ENCODE measurements around the gene LARP7. TPM values are rescaled to one million over a fixed set of nuclear protein-coding genes. Genes with fewer than 3 reads are reported as not detected.

Gene LARP7
- total RNA-seq, 1 experiment from 2014 or later: 39.5 TPM

- TF ChIP-seq SP1 (IDR thresholded peaks at IDR 0.05; ENCODE audit: low read depth) (no peak), EGR1 (IDR thresholded peaks at IDR 0.05; ENCODE audit: low read depth) (no peak), REST (IDR thresholded peaks at IDR 0.05; ENCODE audit: low read depth) (no peak), MAX (IDR thresholded peaks at IDR 0.05) (no peak), ZNF274 (IDR thresholded peaks at IDR 0.05; ENCODE audit: low read depth, low read length) (no peak)
Observed at GRCh38 chr4:112673076-112673475, 36.1 kb downstream of the LARP7 start (continued).

GRCh38 chr4:112673686-112674085, 36.7 kb downstream of the LARP7 start:
- no peak for ATAC-seq
- Histone ChIP-seq H3K79me2 (ENCODE audit: insufficient read depth, low read length) (no peaks in the 10 kb centered on the region), H3K27ac (ENCODE audit: low read depth, low read length) (no peak overlapping the region), H3K27me3 (ENCODE audit: insufficient read depth, low read length) (no peaks in the 10 kb centered on the region), H3K9me3 (ENCODE audit: control insufficient read depth in 1 of 2, insufficient read depth in 1 of 2, low read depth in 1 of 2, low read length in 2 of 2) (no peaks in the 10 kb centered on the region), H3K4me2 (ENCODE audit: low read length) (no peak overlapping the region), H3K9me2 (ENCODE audit: insufficient read depth) (no peaks in the 10 kb centered on the region), H2AFZ (ENCODE audit: low read depth, low read length, poor library complexity, severe bottlenecking) (no peak overlapping the region), H3K4me3 (replicated peaks in 1 of 2; ENCODE audit: low read depth in 1 of 2, low read length in 2 of 2) (no peak overlapping the region), H4K20me1 (ENCODE audit: insufficient read depth) (no peaks in the 10 kb centered on the region), H3K9ac (ENCODE audit: low read length) (no peak overlapping the region), H3K36me3 (ENCODE audit: control insufficient read depth in 1 of 2, insufficient read depth in 2 of 2, low read length in 2 of 2) (no peaks in the 10 kb centered on the region), H3K4me1 (ENCODE audit: control insufficient read depth in 1 of 2, insufficient read depth in 2 of 2, low read length in 2 of 2) (no peaks in the 10 kb centered on the region)
- TF ChIP-seq ZNF274 (IDR thresholded peaks at IDR 0.05; ENCODE audit: low read depth, low read length): no peak
- TF ChIP-seq POLR2AphosphoS5 (IDR thresholded peaks at IDR 0.05; ENCODE audit: low read depth, low read length): no peak
- TF ChIP-seq EZH2phosphoT487 (IDR thresholded peaks at IDR 0.05; ENCODE audit: borderline replicate concordance): no peak
- TF ChIP-seq RAD21 (IDR thresholded peaks at IDR 0.05; ENCODE audit: low read depth): no peak
- TF ChIP-seq TCF7L2 (IDR thresholded peaks at IDR 0.05; ENCODE audit: borderline replicate concordance, extremely low read depth, insufficient read depth, insufficient read length): no peak
- no peak for TF ChIP-seq ATF3 (IDR thresholded peaks at IDR 0.05)
- no peak for TF ChIP-seq SRF (IDR thresholded peaks at IDR 0.05; ENCODE audit: low read depth)
- TF ChIP-seq SP1 (IDR thresholded peaks at IDR 0.05; ENCODE audit: low read depth): no peak
- no peak for TF ChIP-seq ELF1 (IDR thresholded peaks at IDR 0.05; ENCODE audit: borderline replicate concordance, low read depth)
- TF ChIP-seq EZH2 (IDR thresholded peaks at IDR 0.05): no peak
- TF ChIP-seq FOSL1 (IDR thresholded peaks at IDR 0.05; ENCODE audit: low read depth): no peak
- no peak for TF ChIP-seq CEBPB (IDR thresholded peaks at IDR 0.05; ENCODE audit: low read depth)
- TF ChIP-seq JUND (IDR thresholded peaks at IDR 0.05): no peak
- no peak for TF ChIP-seq CTCF (IDR thresholded peaks at IDR 0.05 in 2 of 3, conservative IDR thresholded peaks at IDR 0.05 in 1 of 3; ENCODE audit: borderline replicate concordance in 1 of 3, insufficient read depth in 1 of 3, low read depth in 2 of 3, low read length in 2 of 3)
- no peak for TF ChIP-seq POLR2A (IDR thresholded peaks at IDR 0.05; ENCODE audit: borderline replicate concordance, extremely low read depth, insufficient read depth, insufficient read length)
- no peak for TF ChIP-seq ZFX (IDR thresholded peaks at IDR 0.05)
- no peak for TF ChIP-seq EGR1 (IDR thresholded peaks at IDR 0.05; ENCODE audit: low read depth)
- TF ChIP-seq YY1 (IDR thresholded peaks at IDR 0.05; ENCODE audit: extremely low read depth, insufficient replicate concordance, low read depth, low read length): no peak
- no peak for TF ChIP-seq SIN3A (IDR thresholded peaks at IDR 0.05; ENCODE audit: low read depth)
- TF ChIP-seq CBX3 (IDR thresholded peaks at IDR 0.05; ENCODE audit: low read depth): no peak
- POLR2A ChIA-PET: no interaction called here
- CTCF ChIA-PET: interaction anchor here (1.0 kb wide), 1 partner anchor 92 kb away, joined by 3 read pairs; no protein-coding TSS in a partner anchor
- intact Hi-C loops (cut with micrococcal nuclease): no loop called here
- no peak for DNase-seq (ENCODE audit: low read depth, low spot score)
- BruUV-seq (replicated peaks): no TSS peak
- RAD21 ChIA-PET (ENCODE audit: low non-redundant PET in 1 of 2, low total read pairs in 2 of 2, uncharacterized antibody in 2 of 2, unreplicated experiment in 2 of 2): no interaction called here
